Adipocyte (in vitro differentiated cells): ENCODE results near the gene EXTL1.

Experiments
- DNase-seq: peaks from one replicate; pipeline ENCODE4 v3.0.0-alpha.2; 2015; ENCODE audit warnings: low read depth
- H3K27me3 ChIP-seq: replicated peaks from 2 replicates; pipeline ENCODE4 v1.7.0; 2013; ENCODE audit warnings: mild to moderate bottlenecking, low read length, moderate library complexity; ENCODE audit not compliant: control insufficient read depth, insufficient read depth
- H3K36me3 ChIP-seq: 2 replicates; pipeline ENCODE4 v1.7.0; 2013; ENCODE audit warnings: low read length, mild to moderate bottlenecking, moderate library complexity; ENCODE audit not compliant: control insufficient read depth, insufficient read depth, severe bottlenecking
- H3K4me1 ChIP-seq: 2 replicates; pipeline ENCODE4 v1.7.0; 2013; ENCODE audit warnings: mild to moderate bottlenecking, low read length, moderate library complexity; ENCODE audit not compliant: control insufficient read depth, insufficient read depth
- H3K4me3 ChIP-seq: 2 replicates; pipeline ENCODE4 v1.7.0; 2013; ENCODE audit warnings: mild to moderate bottlenecking, low read length, moderate library complexity
- H3K9ac ChIP-seq: 2 replicates; pipeline ENCODE4 v1.7.0; 2013; ENCODE audit warnings: mild to moderate bottlenecking, low read length, moderate library complexity
- H3K9me3 ChIP-seq: 2 replicates; pipeline ENCODE4 v1.7.0; 2013; ENCODE audit warnings: mild to moderate bottlenecking, low read length, moderate library complexity; ENCODE audit not compliant: control insufficient read depth

EXTL1 gene

DNA sequence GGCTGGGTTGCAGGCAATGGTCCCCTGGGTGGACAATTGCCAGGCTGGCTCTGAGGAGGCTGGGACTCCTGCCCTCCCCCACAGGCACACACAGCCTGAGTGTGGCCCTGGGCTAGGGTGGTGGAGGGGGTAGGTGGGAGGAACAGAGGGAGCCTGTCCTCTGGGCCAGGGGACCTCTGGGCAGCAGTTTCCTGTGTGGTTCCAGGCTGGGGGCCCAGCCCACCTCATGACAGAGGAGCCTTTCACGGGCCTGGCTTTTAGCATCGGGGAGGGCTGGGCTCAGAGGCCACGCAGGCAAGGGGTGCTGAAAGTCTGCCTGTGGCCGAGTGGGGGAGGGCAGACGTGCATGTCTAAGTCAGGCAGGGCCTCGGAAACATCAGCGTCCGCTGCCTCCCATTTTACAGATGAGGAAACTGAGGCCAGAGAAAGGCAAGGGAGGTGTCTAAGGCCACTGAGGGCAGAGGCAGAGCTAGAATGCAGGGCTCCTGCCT is 7.0 kb downstream of the EXTL1 start:
- Histone ChIP-seq H3K9me3 (no peaks in the 10 kb centered on the region), H3K4me1 (peaks cover 5% of the 10 kb centered on the region), H3K9ac (no peak overlapping the region), H3K27me3 (no peaks in the 10 kb centered on the region), H3K36me3 (no peaks in the 10 kb centered on the region), H3K4me3 (no peak overlapping the region)
- no peak for DNase-seq

DNA sequence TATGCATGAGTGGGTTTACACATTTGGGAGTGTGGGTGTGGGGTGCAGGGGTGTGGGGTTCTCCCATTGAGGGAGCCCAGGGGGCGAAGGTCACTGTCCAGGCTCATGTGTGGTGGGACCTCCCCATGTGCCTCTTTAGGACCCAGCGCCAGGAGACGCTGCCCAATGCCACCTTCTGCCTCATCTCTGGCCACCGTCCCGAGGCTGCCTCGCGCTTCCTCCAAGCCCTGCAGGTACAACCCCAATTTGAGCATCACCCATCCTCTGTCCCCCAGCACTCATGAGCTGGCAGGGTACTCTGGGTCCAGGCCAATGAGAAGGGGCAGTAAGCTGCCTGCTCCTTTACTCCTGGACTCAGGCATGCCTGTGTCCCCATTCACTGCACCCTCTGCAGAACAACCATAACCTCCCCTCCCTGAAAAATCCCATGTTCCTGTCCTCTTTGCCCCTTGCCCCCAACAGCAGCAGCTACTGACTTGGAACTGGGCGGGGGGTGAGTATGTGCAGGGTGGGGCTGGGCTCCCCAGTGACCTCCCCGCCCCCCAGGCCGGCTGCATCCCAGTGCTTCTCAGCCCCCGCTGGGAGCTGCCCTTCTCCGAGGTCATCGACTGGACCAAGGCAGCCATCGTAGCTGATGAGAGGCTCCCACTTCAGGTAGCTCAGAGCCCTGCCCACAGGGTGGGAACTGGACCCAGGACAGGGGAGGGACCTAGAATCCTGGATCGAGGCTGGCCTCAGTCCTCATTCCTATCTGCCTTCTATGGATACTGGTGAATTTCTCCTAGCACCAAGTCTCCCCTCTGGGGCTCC is 7.7 kb downstream of the EXTL1 start:
- no peak overlapping the region for H3K9ac ChIP-seq
- peaks cover 5% of the 10 kb centered on the region for H3K4me1 ChIP-seq
- peaks cover 1% of the 10 kb centered on the region for H3K27me3 ChIP-seq
- no peaks in the 10 kb centered on the region for H3K9me3 ChIP-seq
- DNase-seq = no peak
- no peak overlapping the region for H3K4me3 ChIP-seq
- H3K36me3 ChIP-seq = no peaks in the 10 kb centered on the region

DNA sequence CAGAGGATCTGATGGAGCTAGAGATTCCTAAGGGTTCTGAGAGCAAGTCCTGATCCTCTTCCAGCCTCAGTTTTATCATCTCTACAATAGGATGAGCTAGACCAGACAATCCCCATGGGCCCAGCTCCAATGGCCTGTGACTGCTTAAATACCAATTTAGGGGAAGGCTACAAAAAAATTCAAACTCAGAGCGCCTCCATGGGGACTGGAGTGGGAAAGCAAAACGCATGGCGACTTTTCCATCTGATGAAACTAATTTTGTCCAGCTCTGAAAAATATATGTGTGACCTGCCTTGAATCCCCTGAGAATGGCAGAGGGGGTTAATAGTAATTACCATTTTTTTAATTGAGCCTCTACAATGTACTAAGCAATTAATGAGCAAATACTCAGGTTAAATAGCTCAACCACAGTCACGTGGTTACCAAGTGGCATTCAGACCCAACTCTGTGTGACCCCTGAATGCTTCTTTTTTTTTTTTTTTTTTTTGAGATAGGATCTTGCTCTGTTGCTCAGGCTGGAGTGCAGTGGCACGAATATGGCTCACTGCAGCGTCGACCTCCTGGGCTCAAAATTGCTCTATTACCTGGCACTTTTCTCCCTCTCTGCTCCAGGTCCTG is 8.4 kb downstream of the EXTL1 start:
- Histone ChIP-seq H3K36me3 (no peaks in the 10 kb centered on the region), H3K4me1 (peaks cover 5% of the 10 kb centered on the region), H3K4me3 (no peak overlapping the region), H3K27me3 (peaks cover 8% of the 10 kb centered on the region), H3K9me3 (no peaks in the 10 kb centered on the region), H3K9ac (no peak overlapping the region)
- no peak for DNase-seq

DNA sequence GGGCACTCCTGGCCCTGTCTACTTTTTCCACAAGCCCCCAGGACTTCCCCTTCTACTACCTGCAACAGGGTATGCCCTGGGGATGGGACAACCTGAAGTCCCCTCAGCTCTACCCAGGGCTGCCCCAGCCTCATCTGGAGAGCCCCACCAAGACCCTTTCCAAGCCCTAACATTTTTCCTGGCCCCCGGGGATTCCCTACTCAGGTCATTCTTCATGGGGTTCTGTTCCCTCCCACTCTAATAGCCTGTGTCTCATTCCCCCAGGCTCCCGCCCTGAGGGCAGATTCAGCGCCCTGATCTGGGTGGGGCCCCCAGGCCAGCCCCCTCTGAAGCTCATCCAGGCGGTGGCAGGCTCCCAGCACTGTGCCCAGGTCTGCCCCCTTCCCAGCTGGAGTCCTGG is 9.6 kb downstream of the EXTL1 start:
- no peaks in the 10 kb centered on the region for H3K9me3 ChIP-seq
- peaks cover 10% of the 10 kb centered on the region for H3K27me3 ChIP-seq
- H3K9ac ChIP-seq = no peak overlapping the region
- no peak for DNase-seq
- peaks cover 7% of the 10 kb centered on the region for H3K4me1 ChIP-seq
- no peaks in the 10 kb centered on the region for H3K36me3 ChIP-seq
- H3K4me3 ChIP-seq = no peak overlapping the region

DNA sequence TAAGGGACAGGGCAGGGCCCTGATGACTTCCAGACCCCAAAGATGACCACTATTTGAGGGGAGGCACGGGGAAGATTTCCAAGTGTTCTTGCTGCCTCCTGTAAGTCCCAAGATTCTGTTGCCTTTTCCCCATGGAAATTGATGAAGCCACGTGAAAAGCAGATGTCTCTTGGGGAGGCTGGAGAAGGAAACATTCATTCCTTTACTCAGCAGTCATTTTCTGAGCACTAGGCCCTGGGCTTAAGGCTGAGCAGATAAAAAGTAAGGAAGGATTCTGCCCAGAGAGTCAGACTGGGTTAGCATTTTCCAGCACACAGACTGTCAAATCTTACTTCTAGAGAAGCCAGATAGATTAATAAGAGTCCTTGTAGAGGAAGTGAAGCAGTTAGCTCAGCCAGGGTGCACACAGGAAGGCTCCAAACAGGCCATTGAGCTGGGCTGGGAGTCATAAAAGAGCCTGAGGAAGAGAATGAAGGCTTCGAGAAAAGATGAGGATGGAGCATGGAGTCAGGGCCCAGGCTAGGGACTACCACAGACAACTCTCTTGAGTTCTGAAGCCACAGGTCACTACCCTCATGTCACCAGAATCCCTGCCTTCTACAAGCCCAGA is 10.1 kb downstream of the EXTL1 start:
- H3K9me3 ChIP-seq = no peaks in the 10 kb centered on the region
- peak overlapping the region; percentile 24 for H3K9ac ChIP-seq

DNA sequence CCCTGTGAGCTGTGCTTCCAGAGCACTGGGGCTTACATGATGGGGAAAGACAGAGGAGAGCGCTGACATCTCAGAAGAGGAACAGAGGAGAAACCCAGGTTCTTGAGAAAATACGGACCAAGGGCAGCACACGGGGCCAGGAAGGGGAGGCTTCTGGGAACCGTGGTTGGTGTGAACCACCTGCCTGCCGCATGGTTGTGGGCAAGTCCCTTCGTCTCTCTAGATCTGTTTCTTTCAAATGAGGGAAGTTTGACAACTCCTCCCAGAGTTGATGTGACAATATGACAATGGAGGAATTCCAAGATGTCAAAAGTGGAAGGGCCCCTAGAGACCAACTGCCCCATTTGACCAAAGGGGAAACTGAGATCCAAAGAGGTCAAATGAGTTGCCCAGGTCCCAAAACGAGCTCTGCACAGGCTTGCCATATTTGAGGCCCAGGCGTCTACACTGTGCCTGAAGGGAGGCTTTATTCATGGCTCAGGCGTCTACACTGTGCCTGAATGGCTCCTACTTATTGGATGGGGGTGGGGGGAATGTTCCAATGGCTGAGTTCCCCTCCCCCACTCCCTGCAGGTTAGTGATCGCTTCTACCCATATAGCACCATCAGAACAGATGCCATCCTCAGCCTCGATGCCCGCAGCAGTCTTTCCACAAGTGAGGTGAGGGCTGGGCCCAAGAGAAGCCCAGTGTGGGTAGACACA is 11.2 kb downstream of the EXTL1 start:
- Histone ChIP-seq H3K4me1 (peaks cover 11% of the 10 kb centered on the region), H3K9me3 (no peaks in the 10 kb centered on the region), H3K36me3 (no peaks in the 10 kb centered on the region), H3K4me3 (no peak overlapping the region), H3K9ac (no peak overlapping the region), H3K27me3 (peaks cover 15% of the 10 kb centered on the region)
- DNase-seq = no peak

More for the DNA sequence above, 10.1 kb downstream of the EXTL1 start:
- DNase-seq = peak; percentile 68
- H3K27me3 ChIP-seq = peaks cover 10% of the 10 kb centered on the region
- no peaks in the 10 kb centered on the region for H3K36me3 ChIP-seq
- H3K4me1 ChIP-seq = peaks cover 11% of the 10 kb centered on the region
- H3K4me3 ChIP-seq = no peak overlapping the region

DNA sequence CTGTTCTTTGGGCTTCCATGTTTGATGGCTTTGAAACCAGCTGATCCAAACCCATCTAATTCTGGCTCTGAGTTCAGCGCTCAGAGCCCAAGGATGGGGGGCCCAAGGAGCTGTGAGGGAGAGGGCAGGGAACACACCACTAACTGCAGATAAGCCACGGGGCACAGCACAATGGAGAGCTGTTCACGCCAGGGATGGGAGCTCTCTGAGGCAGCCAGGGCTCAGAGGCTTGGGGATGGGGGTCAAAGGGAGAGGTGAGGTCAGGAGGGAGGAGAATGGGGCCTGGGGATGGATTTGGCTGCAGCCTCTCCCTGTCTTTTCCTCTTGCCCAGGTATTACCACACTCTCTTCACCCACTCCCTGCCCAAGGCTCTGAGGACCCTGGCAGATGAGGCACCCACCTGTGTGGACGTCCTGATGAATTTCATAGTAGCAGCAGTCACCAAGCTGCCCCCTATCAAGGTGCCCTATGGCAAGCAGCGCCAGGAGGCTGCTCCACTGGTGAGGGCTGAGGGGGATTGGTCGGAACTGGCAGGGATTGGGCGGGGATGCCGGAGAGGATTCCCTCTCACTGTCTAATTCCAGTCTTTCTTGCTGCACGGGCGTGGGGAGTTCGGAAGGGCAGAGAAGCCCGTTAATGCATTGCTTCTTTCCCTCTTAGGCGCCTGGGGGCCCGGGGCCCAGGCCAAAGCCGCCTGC is 13.1 kb downstream of the EXTL1 start:
- Histone ChIP-seq H3K27me3 (peaks cover 23% of the 10 kb centered on the region), H3K9ac (peak overlapping the region; percentile 75), H3K4me1 (peaks cover 11% of the 10 kb centered on the region), H3K4me3 (peak overlapping the region; percentile 87), H3K36me3 (no peaks in the 10 kb centered on the region), H3K9me3 (no peaks in the 10 kb centered on the region)
- DNase-seq = no peak

DNA sequence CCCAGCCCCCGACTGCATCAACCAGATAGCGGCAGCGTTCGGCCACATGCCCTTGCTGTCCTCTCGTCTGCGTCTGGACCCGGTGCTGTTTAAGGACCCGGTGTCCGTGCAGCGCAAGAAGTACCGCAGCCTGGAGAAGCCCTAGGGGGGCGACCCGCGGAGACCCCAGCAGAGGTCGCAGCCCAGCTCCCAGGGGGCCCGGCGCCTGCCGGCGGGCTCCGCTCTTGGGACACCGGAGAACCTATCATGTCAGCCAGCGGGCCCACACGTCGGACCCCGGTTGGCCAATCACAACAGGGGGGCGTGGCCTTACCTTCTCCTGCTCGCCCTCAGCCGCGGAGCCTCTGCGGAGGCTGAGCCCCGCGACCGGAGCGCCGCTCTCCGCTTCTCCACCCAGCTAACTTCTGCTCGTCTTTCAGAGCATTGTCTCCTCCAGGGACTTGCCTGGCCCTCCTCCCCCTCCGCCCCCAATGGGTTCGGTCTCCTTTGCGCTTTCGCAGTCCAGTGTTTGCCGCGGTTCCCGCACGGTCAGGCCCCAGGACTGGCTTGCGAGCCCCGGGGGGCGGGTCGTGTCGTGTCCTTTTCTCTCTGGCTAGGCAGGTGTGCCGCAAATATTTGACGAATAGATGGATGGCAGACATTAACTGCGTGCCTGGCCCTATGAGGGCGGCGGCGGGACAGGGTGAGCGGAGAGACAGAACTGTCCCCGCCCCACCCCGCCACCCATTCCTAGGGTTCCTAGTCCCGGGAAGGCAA is 13.8 kb downstream of the EXTL1 start:
- peaks cover 25% of the 10 kb centered on the region for H3K27me3 ChIP-seq
- peaks cover 11% of the 10 kb centered on the region for H3K4me1 ChIP-seq
- no peaks in the 10 kb centered on the region for H3K9me3 ChIP-seq
- H3K36me3 ChIP-seq = no peaks in the 10 kb centered on the region
- peak overlapping the region; percentile 75 for H3K9ac ChIP-seq
- DNase-seq = peak; percentile 98
- peak overlapping the region; percentile 87 for H3K4me3 ChIP-seq

DNA sequence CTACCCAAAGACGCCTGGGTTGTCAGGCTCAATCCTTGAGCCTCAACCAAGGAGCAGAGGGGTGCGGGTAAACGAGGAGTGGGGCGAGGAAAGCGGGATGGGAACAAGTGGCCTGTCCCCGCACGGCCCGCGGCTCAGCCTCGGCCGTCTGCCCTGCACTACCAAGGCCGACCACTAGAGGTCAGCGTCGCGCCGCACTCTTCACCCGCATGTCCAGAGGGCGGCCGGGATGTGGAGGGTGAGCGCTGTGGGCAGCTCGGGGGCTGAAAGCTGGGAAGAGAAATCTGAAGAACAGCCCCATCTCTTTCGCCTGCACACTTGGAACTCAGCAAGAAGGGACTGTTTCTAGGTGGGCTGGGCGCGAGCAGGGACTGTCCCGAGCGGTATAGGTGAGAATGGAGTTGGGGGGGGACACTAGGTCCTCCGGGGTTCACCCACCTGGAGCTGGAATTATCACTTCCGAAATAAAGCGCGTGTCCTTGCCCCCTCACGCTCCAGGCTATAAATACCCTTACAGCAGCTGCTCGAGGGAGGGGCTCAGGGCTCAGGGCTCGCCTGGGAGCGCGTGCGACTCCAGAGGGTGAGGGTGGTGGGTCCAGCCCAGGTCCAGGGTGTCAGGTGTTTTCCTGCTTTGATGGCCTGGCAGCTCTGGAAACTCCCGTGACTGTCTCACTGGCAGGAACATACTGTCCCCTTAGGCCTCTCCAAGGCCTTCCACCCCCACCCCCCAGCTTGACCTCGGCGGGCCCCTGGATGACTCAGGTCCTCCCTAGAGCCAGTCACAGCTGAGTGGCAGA is 14.6 kb downstream of the EXTL1 start:
- DNase-seq = peak; percentile 90
- Histone ChIP-seq H3K9me3 (no peaks in the 10 kb centered on the region), H3K36me3 (no peaks in the 10 kb centered on the region), H3K27me3 (peaks cover 28% of the 10 kb centered on the region), H3K4me3 (peak overlapping the region; percentile 87), H3K9ac (peak overlapping the region; percentile 75), H3K4me1 (peaks cover 11% of the 10 kb centered on the region)
